ENCODE data around the gene TRH.
"Not testable (repeated sequence)": the region's sequence is repeated elsewhere in the genome, so short reads cannot be mapped to it uniquely, and the experiment has no call there.

Gene TRH

GRCh38 chr3:130002666-130003598 lies 28.4 kb downstream of the TRH start:
- DNase-seq (ENCODE audit: extremely low read depth, low read depth) = not testable (repeated sequence)
- TF ChIP-seq CTCF (IDR thresholded peaks at IDR 0.05; ENCODE audit: low read depth, low read length) = peak; percentile 35

GRCh38 chr3:130010556-130010955 lies 36.0 kb downstream of the TRH start:
- no peak for DNase-seq (ENCODE audit: extremely low read depth, low read depth)
- no peak for TF ChIP-seq CTCF (IDR thresholded peaks at IDR 0.05; ENCODE audit: low read depth, low read length)

- not testable (repeated sequence) for DNase-seq (ENCODE audit: extremely low read depth, low read depth)
These were observed 37.6 kb downstream of the TRH start for GRCh38 chr3:130012108-130012507.

GRCh38 chr3:130013246-130013645 lies 38.7 kb downstream of the TRH start:
- not testable (repeated sequence) for DNase-seq (ENCODE audit: extremely low read depth, low read depth)

- DNase-seq (ENCODE audit: extremely low read depth, low read depth) = no peak
These were observed 40.0 kb downstream of the TRH start for GRCh38 chr3:130014526-130014925.

GRCh38 chr3:130017661-130018060 lies 43.1 kb downstream of the TRH start:
- not testable (repeated sequence) for DNase-seq (ENCODE audit: extremely low read depth, low read depth)

More at GRCh38 chr3:130014526-130014925, 40.0 kb downstream of the TRH start:
- no peak for TF ChIP-seq CTCF (IDR thresholded peaks at IDR 0.05; ENCODE audit: low read depth, low read length)

GRCh38 chr3:130026146-130026829 lies 51.8 kb downstream of the TRH start:
- DNase-seq (ENCODE audit: extremely low read depth, low read depth) = not testable (repeated sequence)

GRCh38 chr3:130027437-130027836 lies 52.9 kb downstream of the TRH start:
- not testable (repeated sequence) for DNase-seq (ENCODE audit: extremely low read depth, low read depth)
